BJ (cell line): ENCODE measurements around the gene JAG2. TPM values are rescaled to one million over a fixed set of nuclear protein-coding genes. Genes with fewer than 3 reads are reported as not detected.

Source experiments
- CTCF ChIA-PET: fragments of 350-600 bp; formaldehyde crosslinking; extraction: SDS; loops from one replicate; lab custom pipeline; 2021; ENCODE audit warnings: antibody characterized with exemption, inconsistent platforms; lab: Yijun Ruan, JAX
- POLR2A ChIA-PET: fragments of 300-600 bp; sonication (Branson Sonifier 250); formaldehyde crosslinking; extraction: SDS; loops from one replicate; lab custom pipeline; 2021; ENCODE audit warnings: antibody characterized with exemption; lab: Charles Lee
- DNase-seq: peaks from one replicate; pipeline ENCODE4 v3.0.0-alpha.2; 2011; ENCODE audit warnings: low read depth
- H3K27me3 ChIP-seq: 2 replicates; pipeline ENCODE4 v1.6.0; 2011; ENCODE audit warnings: low read length; ENCODE audit not compliant: control insufficient read depth, insufficient read depth
- H3K36me3 ChIP-seq: 2 replicates; pipeline ENCODE4 v1.5.1; 2011; ENCODE audit warnings: low read length; ENCODE audit not compliant: control insufficient read depth, insufficient read depth
- H3K4me3 ChIP-seq: 2 replicates; pipeline ENCODE4 v1.5.1; 2011; ENCODE audit warnings: low read depth, mild to moderate bottlenecking, control low read depth, low read length
- polyA plus RNA-seq: library from polyadenylated mRNA; depleted of rRNA; stranded (reverse); fragments of >200 nt; gene quantifications from 2 replicates; pipeline ENCODE4 v1.2.3, GENCODE V29; 2011
- TF ChIP-seq, protein P1 (sequence below): IDR thresholded peaks from 2 replicates; pipeline ENCODE4 v1.5.1; 2011; ENCODE audit warnings: low read depth, mild to moderate bottlenecking, control low read depth, inconsistent platforms, low read length, moderate library complexity; ENCODE audit not compliant: insufficient read depth

Gene JAG2
- polyA plus RNA-seq, 1 experiment: 0.23 TPM

DNA sequence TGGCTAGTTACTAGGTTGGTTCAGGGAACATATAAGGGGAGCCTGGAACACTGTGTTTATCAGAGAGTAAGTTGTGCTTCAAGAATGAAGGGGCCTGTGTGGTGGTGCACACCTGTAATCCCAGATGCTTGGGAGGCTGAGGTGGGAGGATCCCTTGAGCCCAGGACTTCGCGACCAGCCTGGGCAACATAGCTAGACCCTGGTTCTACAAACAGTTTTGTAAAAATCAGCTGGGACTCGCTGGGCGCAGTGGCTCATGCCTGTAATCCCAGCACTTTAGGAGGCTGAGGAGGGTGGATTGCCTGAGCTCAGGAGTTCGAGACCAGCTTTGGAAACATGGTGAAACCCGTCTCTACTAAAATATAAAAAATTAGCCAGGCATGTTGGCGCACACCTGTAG, 61.2 kb downstream of the JAG2 start:
- DNase-seq: no peak
- TF ChIP-seq, protein P1, sequence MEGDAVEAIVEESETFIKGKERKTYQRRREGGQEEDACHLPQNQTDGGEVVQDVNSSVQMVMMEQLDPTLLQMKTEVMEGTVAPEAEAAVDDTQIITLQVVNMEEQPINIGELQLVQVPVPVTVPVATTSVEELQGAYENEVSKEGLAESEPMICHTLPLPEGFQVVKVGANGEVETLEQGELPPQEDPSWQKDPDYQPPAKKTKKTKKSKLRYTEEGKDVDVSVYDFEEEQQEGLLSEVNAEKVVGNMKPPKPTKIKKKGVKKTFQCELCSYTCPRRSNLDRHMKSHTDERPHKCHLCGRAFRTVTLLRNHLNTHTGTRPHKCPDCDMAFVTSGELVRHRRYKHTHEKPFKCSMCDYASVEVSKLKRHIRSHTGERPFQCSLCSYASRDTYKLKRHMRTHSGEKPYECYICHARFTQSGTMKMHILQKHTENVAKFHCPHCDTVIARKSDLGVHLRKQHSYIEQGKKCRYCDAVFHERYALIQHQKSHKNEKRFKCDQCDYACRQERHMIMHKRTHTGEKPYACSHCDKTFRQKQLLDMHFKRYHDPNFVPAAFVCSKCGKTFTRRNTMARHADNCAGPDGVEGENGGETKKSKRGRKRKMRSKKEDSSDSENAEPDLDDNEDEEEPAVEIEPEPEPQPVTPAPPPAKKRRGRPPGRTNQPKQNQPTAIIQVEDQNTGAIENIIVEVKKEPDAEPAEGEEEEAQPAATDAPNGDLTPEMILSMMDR: no peak
- POLR2A ChIA-PET: interaction anchor here (0.6 kb wide), 1 partner anchor 9 kb away, joined by 15 read pairs; no protein-coding TSS in a partner anchor
- Histone ChIP-seq H3K36me3 (no peaks in the 10 kb centered on the region), H3K4me3 (no peak overlapping the region), H3K27me3 (peaks cover 11% of the 10 kb centered on the region)
- CTCF ChIA-PET: interaction anchor here (1.1 to 1.5 kb wide), 3 partner anchors 12 to 17 kb away, joined by 3 to 4 read pairs (median 3); no protein-coding TSS in a partner anchor

DNA sequence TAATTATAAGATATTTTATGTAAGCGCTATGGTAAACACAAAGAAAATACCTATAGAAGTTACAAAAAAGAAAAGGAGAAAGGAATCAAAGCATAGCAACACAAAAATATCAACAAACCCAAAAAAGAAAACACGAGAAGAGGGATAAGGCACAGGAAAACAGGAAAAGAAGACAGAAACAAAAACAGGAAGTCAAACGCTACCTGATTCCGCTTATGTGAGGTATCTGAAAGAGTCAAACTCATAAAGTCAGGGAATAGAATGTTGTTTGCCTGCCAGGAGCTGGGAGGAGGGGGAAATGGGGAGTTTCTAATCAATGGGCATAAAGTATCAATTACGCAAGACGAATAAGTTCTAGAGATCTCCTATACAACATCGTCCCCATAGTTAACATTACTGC, 63.4 kb downstream of the JAG2 start:
- Histone ChIP-seq H3K4me3 (no peak overlapping the region), H3K27me3 (peaks cover 14% of the 10 kb centered on the region), H3K36me3 (no peaks in the 10 kb centered on the region)
- no peak for DNase-seq
- TF ChIP-seq, protein P1: no peak
- POLR2A ChIA-PET: no interaction called here
- CTCF ChIA-PET: interaction anchor here (1.9 kb wide), 1 partner anchor 16 kb away, joined by 6 read pairs; no protein-coding TSS in a partner anchor

DNA sequence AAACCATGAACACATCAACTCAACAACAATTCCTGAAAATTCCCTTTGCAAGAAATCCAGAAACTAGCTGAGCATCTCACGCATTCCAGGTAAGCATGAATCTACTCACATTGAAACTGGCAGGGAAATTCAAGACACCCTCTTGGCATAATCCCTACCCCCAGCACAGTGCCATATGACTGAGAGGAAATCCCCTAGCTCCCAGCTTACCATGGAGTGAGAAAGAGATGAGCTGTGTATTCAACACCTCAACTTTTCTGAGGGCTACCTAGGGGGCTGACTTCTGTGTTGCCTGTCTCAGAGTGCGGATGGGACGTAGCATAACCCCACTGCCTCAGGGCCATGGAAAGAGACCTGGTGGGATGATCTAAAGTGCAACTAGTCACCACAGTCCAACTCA, 65.7 kb downstream of the JAG2 start:
- H3K4me3 ChIP-seq: no peak overlapping the region
- POLR2A ChIA-PET: no interaction called here
- TF ChIP-seq, protein P1: no peak
- H3K36me3 ChIP-seq: no peaks in the 10 kb centered on the region
- CTCF ChIA-PET: interaction anchor here (0.9 kb wide), 1 partner anchor 15 kb away, joined by 4 read pairs; no protein-coding TSS in a partner anchor
- DNase-seq: no peak
- peaks cover 13% of the 10 kb centered on the region for H3K27me3 ChIP-seq

DNA sequence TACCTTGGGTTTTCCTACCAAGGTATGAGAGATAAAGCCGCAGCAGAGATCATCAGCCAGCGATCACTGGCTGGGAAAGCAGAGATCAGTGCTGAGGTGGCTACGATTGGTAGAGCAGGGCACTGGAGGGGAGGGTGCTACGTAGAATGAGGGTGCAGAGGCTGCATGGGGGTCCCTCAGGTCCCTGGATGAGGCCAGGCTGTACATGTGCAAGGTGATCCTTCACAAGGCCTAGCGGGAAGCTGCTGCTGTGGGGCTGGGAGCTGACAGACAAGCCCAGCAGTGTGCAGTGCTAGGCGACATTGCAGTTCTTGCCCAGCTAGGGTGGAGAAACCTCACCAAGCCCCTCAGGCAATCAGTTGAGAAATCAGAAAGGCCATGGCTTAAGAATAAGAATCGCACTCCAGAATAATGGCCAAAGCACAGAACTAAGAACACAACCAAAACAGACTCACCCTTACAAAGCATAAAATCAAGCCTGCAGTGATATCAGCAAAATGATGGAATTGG, 66.2 kb downstream of the JAG2 start:
- POLR2A ChIA-PET: no interaction called here
- Histone ChIP-seq H3K4me3 (no peak overlapping the region), H3K27me3 (peaks cover 13% of the 10 kb centered on the region), H3K36me3 (no peaks in the 10 kb centered on the region)
- CTCF ChIA-PET: interaction anchor here (0.9 to 1.7 kb wide), 2 partner anchors 12 to 15 kb away, joined by 4 read pairs; no protein-coding TSS in a partner anchor
- no peak for DNase-seq
- TF ChIP-seq, protein P1: no peak

DNA sequence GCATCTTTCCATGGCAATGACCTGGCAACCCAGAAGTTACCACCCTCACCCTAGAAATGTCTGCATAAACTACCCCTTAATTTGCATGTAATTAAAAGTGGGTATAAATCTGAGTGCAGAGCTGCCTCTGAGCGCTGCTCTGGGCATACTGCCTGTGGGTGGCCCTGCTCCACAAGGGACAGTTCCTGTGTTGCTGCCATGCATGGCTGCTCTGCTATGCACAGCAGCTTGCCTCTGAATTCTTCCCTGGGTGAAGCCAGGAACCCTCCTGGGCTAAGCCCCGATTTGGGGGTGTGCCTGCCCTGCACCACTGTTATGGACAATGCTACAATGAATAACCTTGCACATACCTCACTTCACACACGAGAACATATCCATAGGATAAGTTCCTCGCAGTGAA, 67.7 kb downstream of the JAG2 start:
- H3K36me3 ChIP-seq: no peaks in the 10 kb centered on the region
- H3K27me3 ChIP-seq: peaks cover 11% of the 10 kb centered on the region
- TF ChIP-seq, protein P1: no peak
- CTCF ChIA-PET: interaction anchor here (1.7 kb wide), 1 partner anchor 10 kb away, joined by 4 read pairs; no protein-coding TSS in a partner anchor
- POLR2A ChIA-PET: no interaction called here
- H3K4me3 ChIP-seq: no peak overlapping the region
- no peak for DNase-seq
